Tracheal epithelial cell (primary cell): ENCODE data around the gene ZYX. TPM values are rescaled to one million over a fixed set of nuclear protein-coding genes. Genes with fewer than 3 reads are reported as not detected.

Experiments used
- total RNA-seq: library from RNA; depleted of rRNA; stranded (reverse); fragments of >200 nt; gene quantifications from 2 replicates; pipeline ENCODE4 v1.2.1, GENCODE V29; 2014

The ZYX gene, protein sequence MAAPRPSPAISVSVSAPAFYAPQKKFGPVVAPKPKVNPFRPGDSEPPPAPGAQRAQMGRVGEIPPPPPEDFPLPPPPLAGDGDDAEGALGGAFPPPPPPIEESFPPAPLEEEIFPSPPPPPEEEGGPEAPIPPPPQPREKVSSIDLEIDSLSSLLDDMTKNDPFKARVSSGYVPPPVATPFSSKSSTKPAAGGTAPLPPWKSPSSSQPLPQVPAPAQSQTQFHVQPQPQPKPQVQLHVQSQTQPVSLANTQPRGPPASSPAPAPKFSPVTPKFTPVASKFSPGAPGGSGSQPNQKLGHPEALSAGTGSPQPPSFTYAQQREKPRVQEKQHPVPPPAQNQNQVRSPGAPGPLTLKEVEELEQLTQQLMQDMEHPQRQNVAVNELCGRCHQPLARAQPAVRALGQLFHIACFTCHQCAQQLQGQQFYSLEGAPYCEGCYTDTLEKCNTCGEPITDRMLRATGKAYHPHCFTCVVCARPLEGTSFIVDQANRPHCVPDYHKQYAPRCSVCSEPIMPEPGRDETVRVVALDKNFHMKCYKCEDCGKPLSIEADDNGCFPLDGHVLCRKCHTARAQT
- 15.8 and 21.0 TPM in 2 replicates for total RNA-seq

DNA sequence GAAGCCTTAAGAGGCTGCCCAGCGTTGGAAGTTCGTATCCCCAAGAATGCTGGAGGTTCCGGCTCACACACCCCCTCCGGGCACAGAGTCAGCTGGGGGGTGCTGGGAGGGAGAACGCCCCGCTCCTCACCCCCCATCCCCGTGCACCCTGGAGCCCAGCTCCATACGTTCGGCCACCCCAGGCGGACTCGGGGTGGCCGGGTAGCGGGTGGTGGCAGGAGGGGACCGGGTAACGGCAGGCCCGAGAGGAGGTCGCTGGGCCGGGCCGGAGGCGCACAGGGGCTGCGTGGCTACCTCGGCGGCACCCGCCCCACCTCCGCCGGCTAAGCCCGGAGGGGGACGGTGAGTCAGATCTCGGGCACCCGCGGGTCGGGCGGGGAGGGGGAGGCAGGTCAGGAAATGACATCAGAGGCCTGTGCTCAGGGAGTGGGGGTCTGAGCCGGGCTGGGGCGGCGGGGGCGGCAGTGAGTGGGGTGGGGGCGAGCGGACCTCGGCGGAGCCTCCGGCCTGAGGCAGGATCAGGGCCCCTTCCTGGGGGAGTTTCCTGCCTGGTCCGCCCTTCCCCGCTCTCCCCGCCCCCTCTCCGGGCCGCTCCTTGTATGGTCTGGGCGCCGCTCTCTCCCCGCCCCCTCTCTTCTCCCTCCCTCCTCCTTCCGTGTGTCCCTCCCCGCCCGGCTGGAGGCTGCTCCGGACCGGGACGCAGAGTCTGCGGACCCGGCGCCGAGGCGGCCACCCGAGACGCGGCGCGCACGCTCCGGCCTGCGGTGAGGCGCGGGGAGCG, at the start of gene ZYX:
Gene ZYX (plus strand): TSS at position 700 of the 781 bp plus-strand sequence. CDS start 227 bp downstream, outside the sequence.

DNA sequence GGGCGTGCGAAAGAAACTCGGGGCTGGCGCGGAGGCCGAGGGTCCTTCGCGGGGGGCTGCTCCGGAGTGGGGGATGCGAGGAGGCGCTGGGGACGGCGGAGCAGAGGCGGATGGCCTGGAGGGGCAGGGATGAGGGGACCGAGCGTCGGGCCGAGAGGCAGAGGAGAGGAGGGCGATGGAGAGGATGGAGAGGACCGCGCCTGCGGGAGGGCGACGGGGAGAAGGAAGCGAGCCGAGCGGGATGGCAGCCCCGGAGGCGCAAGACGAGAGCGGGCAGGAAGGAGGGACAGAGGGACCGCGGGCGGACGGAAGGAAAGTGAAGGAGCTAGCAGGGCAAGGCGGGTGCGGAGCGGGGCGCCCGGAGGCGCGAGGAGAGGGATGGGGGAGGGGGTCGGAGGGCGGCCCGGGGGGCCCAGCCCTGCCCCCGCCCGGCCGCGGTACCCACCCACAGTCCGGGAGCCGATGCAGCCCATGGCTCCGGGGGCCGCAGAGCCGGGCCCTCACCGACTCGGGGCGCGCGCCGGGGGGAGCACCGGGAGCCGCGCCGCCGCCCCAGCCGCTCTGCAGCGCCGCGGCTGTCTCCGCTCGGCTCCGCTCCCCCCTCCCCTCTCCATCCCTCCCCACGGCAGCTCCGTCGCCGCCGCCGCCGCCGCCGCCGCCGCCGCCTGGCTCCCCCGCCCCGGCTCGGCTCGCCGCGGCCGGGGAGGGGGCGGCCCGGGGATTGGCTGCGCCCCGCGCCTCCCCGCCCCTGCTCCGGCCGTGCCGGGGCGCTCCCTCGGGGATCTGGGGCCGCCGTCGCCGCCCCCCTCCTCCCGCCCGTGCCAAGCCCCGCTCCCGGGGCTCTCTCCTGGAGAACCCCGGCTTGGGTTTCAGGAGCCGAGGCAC, 18.8 kb upstream of the ZYX start, which contains the start of gene FAM131B:
Gene FAM131B (minus strand): TSS at position 583 of the 885 bp plus-strand sequence. CDS start 110 bp downstream, at position 473.

DNA sequence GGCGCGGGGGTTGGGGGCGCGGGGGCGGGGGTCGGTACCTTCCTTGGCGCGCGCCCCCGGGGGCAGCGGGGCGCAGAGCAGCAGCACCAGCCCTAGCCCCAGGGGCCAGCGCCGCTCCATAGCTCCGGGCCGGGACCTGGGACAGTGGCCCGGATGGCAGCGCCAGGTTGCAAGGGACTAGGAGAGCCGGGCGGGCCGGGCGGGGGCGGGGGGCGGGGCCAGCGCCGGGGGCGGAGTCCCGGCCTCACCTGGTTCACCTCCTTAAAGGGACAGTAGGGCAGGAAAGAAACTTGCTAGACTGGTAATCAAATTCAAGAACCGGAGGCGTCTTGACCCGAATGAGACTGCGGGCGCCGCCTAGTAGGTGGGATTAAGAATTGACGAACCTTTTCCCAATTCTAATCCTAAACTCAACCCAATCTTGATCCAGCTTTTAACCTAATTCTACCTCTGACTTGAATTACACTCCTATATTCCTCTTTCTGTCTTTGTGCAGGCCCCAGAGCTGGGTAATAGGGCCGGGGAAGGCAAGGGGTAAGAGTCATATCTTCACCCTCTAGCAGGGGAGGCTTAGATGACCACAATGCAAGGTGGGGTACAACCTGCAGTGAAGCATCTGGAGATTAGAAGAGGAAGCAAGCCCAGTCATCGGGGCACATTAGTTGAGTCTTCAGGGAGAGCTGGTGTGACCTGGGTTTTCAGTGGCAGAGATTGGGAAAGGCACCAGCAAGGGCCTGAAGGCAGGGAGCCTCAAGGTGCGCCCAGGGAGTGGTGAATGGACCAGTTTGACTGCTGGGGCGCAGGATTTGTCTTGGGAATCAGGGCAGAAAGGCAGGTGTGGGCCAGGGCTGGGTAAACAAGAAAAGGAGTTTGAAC, 27.8 kb downstream of the ZYX start, which contains the start of gene EPHA1:
Gene EPHA1 (minus strand): TSS at position 171 of the 876 bp plus-strand sequence. CDS start 51 bp downstream, at position 120.

Other genes starting within 250 kb of the ZYX start
- not detected in 2 replicates for gene PIP, start 249.3 kb upstream of the ZYX start, total RNA-seq
- gene TAS2R39, start 197.9 kb upstream of the ZYX start, total RNA-seq = not detected in 2 replicates
- 0.24 TPM in 1 of 2 replicates, not detected in the other for gene TAS2R40, start 159.3 kb upstream of the ZYX start, total RNA-seq
- 94.2 and 99.5 TPM in 2 replicates for gene GSTK1, start 117.9 kb upstream of the ZYX start, total RNA-seq
- 3.0 and 13.5 TPM in 2 replicates for gene TMEM139, start 96.4 kb upstream of the ZYX start, total RNA-seq
- 10.0 and 15.7 TPM in 2 replicates for gene CASP2, start 93.0 kb upstream of the ZYX start, total RNA-seq
- under 0.01 TPM in 1 of 2 replicates, not detected in the other for gene CLCN1, start 65.2 kb upstream of the ZYX start, total RNA-seq
- 0.21 and 0.24 TPM in 2 replicates for gene FAM131B, start 18.6 kb upstream of the ZYX start, total RNA-seq
- gene EPHA1, start 27.5 kb downstream of the ZYX start, total RNA-seq = 40.7 and 52.5 TPM in 2 replicates
- not detected in 2 replicates for gene TAS2R60, start 62.1 kb downstream of the ZYX start, total RNA-seq
- gene TAS2R41, start 96.5 kb downstream of the ZYX start, total RNA-seq = not detected in 2 replicates
- 0.21 and 0.48 TPM in 2 replicates for gene CTAGE15, start 190.5 kb downstream of the ZYX start, total RNA-seq
- 0.85 and 4.1 TPM in 2 replicates for gene TCAF2, start 239.6 kb downstream of the ZYX start, total RNA-seq